ENCODE data around the gene HRH1.

HRH1 gene

DNA sequence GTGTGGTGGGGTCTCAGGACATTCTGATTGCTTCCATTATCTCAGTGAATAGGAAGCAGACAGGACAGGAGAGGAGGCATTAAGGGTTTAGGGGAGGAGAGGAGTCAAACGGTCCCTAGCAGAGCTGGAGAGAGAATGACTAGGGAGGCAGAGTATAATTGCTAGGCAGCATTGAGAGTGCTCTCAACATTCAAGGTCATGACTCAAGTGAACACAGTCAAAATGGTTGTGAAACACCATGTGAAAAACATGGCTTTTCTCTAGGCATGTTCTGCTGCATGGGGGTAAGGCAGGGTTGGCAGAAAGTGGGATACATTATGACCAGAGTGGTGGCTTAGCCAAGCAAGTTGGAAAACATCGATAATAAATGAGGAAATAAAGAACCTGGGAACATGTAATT is 19.5 kb upstream of the HRH1 start:
- Histone ChIP-seq H3K4me3 (ENCODE audit: low read length) (no peak overlapping the region), H4K20me1 (ENCODE audit: insufficient read depth, low read length) (no peaks in the 10 kb centered on the region), H3K36me3 (replicated peaks; ENCODE audit: insufficient read depth, low read length) (no peaks in the 10 kb centered on the region), H3K27me3 (replicated peaks; ENCODE audit: insufficient read depth, low read length) (0 out of 2 replicates have a peak, but pooled peaks cover 7% of the 10 kb centered on the region), H3K4me1 (ENCODE audit: low read length) (no peaks in the 10 kb centered on the region), H3K9me2 (replicated peaks; ENCODE audit: insufficient read depth, low read length) (no peaks in the 10 kb centered on the region), H3K27ac (ENCODE audit: low read length) (no peak overlapping the region), H3F3A (ENCODE audit: insufficient read depth, low read length) (no peaks in the 10 kb centered on the region), H3K4me2 (ENCODE audit: low read depth, low read length) (no peak overlapping the region), H3K79me2 (ENCODE audit: low read length) (no peaks in the 10 kb centered on the region), H3K9me3 (replicated peaks; ENCODE audit: insufficient read depth, low read length) (no peaks in the 10 kb centered on the region), H3K9ac (ENCODE audit: low read length) (no peak overlapping the region), H2AFZ (ENCODE audit: low read length) (no peak overlapping the region)
- TF ChIP-seq, protein P1, sequence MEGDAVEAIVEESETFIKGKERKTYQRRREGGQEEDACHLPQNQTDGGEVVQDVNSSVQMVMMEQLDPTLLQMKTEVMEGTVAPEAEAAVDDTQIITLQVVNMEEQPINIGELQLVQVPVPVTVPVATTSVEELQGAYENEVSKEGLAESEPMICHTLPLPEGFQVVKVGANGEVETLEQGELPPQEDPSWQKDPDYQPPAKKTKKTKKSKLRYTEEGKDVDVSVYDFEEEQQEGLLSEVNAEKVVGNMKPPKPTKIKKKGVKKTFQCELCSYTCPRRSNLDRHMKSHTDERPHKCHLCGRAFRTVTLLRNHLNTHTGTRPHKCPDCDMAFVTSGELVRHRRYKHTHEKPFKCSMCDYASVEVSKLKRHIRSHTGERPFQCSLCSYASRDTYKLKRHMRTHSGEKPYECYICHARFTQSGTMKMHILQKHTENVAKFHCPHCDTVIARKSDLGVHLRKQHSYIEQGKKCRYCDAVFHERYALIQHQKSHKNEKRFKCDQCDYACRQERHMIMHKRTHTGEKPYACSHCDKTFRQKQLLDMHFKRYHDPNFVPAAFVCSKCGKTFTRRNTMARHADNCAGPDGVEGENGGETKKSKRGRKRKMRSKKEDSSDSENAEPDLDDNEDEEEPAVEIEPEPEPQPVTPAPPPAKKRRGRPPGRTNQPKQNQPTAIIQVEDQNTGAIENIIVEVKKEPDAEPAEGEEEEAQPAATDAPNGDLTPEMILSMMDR (IDR thresholded peaks at IDR 0.05; ENCODE audit: low read length): no peak
- no peak for TF ChIP-seq EZH2phosphoT487 (IDR thresholded peaks at IDR 0.05; ENCODE audit: low read length)
- TF ChIP-seq EZH2 (optimal IDR thresholded peaks at IDR 0.05; ENCODE audit: low read depth, low read length): no peak
- no peak for DNase-seq

DNA sequence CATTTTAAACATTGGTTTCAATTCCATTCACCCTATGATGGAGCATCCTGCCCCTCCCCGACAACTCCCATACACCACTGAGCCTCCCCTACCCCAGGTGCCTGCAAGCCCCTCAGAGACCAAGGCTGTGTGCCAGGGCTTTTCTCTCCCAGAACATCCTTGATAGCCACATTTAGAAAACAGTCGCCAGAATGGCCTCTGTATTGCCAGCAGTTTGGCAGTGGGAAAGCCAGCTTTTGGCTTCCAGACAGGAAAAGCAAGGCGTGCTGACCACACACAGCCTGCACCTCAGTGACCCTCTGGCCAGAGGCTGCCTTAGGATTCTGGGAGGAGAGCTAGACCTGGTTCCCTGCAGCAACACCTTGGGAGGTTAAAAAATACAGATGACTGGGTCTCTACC is 18.2 kb upstream of the HRH1 start:
- Histone ChIP-seq H3K79me2 (ENCODE audit: low read length) (no peaks in the 10 kb centered on the region), H3K4me2 (ENCODE audit: low read depth, low read length) (no peak overlapping the region), H4K20me1 (ENCODE audit: insufficient read depth, low read length) (no peaks in the 10 kb centered on the region), H3K9me3 (replicated peaks; ENCODE audit: insufficient read depth, low read length) (no peaks in the 10 kb centered on the region), H3K4me3 (ENCODE audit: low read length) (no peak overlapping the region), H3F3A (ENCODE audit: insufficient read depth, low read length) (no peaks in the 10 kb centered on the region), H2AFZ (ENCODE audit: low read length) (no peak overlapping the region), H3K9ac (ENCODE audit: low read length) (no peak overlapping the region), H3K27me3 (replicated peaks; ENCODE audit: insufficient read depth, low read length) (0 out of 2 replicates have a peak, but pooled peaks cover 7% of the 10 kb centered on the region), H3K27ac (ENCODE audit: low read length) (no peak overlapping the region), H3K9me2 (replicated peaks; ENCODE audit: insufficient read depth, low read length) (no peaks in the 10 kb centered on the region), H3K4me1 (ENCODE audit: low read length) (no peaks in the 10 kb centered on the region), H3K36me3 (replicated peaks; ENCODE audit: insufficient read depth, low read length) (no peaks in the 10 kb centered on the region)
- DNase-seq: no peak
- no peak for TF ChIP-seq EZH2 (optimal IDR thresholded peaks at IDR 0.05; ENCODE audit: low read depth, low read length)
- no peak for TF ChIP-seq EZH2phosphoT487 (IDR thresholded peaks at IDR 0.05; ENCODE audit: low read length)
- TF ChIP-seq, protein P1 (IDR thresholded peaks at IDR 0.05; ENCODE audit: low read length): no peak

DNA sequence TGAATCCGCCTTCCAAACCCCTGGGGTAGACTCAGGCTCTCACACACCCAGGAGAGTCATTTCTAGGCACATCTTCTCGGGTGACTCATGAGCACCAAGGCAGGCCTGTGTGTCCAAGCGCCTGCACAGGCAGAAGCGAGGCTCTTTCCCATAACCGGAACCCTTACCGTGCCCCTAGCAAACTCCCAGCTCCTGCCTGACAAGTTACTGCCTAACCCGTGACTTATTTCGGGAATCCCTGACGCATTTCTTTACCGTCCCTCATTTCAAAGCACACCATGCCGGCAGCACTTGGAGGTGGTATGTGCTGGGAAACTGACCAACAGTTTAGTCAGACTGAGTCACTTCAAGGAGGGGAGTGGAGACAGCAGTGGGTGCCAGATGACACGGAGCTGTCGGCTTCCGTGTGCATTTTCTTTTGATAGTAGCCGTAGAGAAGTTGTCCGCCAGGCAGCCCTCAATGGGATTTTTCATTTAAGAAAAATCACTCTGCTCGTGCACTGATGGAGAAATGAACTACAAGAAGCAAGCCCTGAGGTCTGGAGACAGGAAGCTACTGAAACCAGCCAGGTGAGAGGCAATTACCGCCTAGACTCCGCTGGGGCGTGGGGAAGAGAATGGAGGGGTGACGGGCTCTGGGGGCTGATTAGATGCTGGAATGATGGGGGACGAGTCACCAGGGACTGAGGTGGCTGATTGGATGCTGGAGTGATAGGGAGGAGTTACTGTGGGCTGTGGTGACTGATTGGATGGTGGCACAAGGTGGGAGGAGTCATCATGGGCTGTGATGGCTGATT is 17.3 kb upstream of the HRH1 start:
- Histone ChIP-seq H3K9ac (ENCODE audit: low read length) (no peak overlapping the region), H4K20me1 (ENCODE audit: insufficient read depth, low read length) (no peaks in the 10 kb centered on the region), H3K4me3 (ENCODE audit: low read length) (no peak overlapping the region), H2AFZ (ENCODE audit: low read length) (no peak overlapping the region), H3F3A (ENCODE audit: insufficient read depth, low read length) (no peaks in the 10 kb centered on the region), H3K36me3 (replicated peaks; ENCODE audit: insufficient read depth, low read length) (no peaks in the 10 kb centered on the region), H3K4me1 (ENCODE audit: low read length) (no peaks in the 10 kb centered on the region), H3K9me2 (replicated peaks; ENCODE audit: insufficient read depth, low read length) (no peaks in the 10 kb centered on the region), H3K4me2 (ENCODE audit: low read depth, low read length) (no peak overlapping the region), H3K9me3 (replicated peaks; ENCODE audit: insufficient read depth, low read length) (no peaks in the 10 kb centered on the region), H3K27ac (ENCODE audit: low read length) (no peak overlapping the region), H3K79me2 (ENCODE audit: low read length) (no peaks in the 10 kb centered on the region), H3K27me3 (replicated peaks; ENCODE audit: insufficient read depth, low read length) (0 out of 2 replicates have a peak, but pooled peaks cover 7% of the 10 kb centered on the region)
- no peak for TF ChIP-seq EZH2phosphoT487 (IDR thresholded peaks at IDR 0.05; ENCODE audit: low read length)
- TF ChIP-seq EZH2 (optimal IDR thresholded peaks at IDR 0.05; ENCODE audit: low read depth, low read length): no peak
- TF ChIP-seq, protein P1 (IDR thresholded peaks at IDR 0.05; ENCODE audit: low read length): no peak
- no peak for DNase-seq

All from MM.1S (cell line).